ENCODE results near the gene BPIFB1. TPM values are rescaled to one million over a fixed set of nuclear protein-coding genes. Genes with fewer than 3 reads are reported as not detected.
A peak's percentile ranks its signal among the peaks of the same experiment; 100 is the strongest.

Gene BPIFB1
- total and polyA plus RNA-seq, 2 of the 13 experiments (the other 11 are each of a cell fraction or from before 2014, with no cell fraction given): 0.82 to 4.4 TPM

- TF ChIP-seq, protein P1, sequence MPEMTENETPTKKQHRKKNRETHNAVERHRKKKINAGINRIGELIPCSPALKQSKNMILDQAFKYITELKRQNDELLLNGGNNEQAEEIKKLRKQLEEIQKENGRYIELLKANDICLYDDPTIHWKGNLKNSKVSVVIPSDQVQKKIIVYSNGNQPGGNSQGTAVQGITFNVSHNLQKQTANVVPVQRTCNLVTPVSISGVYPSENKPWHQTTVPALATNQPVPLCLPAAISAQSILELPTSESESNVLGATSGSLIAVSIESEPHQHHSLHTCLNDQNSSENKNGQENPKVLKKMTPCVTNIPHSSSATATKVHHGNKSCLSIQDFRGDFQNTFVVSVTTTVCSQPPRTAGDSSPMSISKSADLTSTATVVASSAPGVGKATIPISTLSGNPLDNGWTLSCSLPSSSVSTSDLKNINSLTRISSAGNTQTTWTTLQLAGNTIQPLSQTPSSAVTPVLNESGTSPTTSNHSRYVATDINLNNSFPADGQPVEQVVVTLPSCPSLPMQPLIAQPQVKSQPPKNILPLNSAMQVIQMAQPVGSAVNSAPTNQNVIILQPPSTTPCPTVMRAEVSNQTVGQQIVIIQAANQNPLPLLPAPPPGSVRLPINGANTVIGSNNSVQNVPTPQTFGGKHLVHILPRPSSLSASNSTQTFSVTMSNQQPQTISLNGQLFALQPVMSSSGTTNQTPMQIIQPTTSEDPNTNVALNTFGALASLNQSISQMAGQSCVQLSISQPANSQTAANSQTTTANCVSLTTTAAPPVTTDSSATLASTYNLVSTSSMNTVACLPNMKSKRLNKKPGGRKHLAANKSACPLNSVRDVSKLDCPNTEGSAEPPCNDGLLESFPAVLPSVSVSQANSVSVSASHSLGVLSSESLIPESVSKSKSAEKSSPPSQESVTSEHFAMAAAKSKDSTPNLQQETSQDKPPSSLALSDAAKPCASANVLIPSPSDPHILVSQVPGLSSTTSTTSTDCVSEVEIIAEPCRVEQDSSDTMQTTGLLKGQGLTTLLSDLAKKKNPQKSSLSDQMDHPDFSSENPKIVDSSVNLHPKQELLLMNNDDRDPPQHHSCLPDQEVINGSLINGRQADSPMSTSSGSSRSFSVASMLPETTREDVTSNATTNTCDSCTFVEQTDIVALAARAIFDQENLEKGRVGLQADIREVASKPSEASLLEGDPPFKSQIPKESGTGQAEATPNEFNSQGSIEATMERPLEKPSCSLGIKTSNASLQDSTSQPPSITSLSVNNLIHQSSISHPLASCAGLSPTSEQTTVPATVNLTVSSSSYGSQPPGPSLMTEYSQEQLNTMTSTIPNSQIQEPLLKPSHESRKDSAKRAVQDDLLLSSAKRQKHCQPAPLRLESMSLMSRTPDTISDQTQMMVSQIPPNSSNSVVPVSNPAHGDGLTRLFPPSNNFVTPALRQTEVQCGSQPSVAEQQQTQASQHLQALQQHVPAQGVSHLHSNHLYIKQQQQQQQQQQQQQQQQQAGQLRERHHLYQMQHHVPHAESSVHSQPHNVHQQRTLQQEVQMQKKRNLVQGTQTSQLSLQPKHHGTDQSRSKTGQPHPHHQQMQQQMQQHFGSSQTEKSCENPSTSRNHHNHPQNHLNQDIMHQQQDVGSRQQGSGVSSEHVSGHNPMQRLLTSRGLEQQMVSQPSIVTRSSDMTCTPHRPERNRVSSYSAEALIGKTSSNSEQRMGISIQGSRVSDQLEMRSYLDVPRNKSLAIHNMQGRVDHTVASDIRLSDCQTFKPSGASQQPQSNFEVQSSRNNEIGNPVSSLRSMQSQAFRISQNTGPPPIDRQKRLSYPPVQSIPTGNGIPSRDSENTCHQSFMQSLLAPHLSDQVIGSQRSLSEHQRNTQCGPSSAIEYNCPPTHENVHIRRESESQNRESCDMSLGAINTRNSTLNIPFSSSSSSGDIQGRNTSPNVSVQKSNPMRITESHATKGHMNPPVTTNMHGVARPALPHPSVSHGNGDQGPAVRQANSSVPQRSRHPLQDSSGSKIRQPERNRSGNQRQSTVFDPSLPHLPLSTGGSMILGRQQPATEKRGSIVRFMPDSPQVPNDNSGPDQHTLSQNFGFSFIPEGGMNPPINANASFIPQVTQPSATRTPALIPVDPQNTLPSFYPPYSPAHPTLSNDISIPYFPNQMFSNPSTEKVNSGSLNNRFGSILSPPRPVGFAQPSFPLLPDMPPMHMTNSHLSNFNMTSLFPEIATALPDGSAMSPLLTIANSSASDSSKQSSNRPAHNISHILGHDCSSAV (CRISPR knock-in tag; IDR thresholded peaks at IDR 0.05; ENCODE audit: borderline replicate concordance): peak; percentile 52; the same call in 1 of the 2 replicates
- TF ChIP-seq, protein P2, sequence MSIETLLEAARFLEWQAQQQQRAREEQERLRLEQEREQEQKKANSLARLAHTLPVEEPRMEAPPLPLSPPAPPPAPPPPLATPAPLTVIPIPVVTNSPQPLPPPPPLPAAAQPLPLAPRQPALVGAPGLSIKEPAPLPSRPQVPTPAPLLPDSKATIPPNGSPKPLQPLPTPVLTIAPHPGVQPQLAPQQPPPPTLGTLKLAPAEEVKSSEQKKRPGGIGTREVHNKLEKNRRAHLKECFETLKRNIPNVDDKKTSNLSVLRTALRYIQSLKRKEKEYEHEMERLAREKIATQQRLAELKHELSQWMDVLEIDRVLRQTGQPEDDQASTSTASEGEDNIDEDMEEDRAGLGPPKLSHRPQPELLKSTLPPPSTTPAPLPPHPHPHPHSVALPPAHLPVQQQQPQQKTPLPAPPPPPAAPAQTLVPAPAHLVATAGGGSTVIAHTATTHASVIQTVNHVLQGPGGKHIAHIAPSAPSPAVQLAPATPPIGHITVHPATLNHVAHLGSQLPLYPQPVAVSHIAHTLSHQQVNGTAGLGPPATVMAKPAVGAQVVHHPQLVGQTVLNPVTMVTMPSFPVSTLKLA (IDR thresholded peaks at IDR 0.05): peak; percentile 94
- 0 out of 2 replicates have a peak, but pooled peaks have one; percentile 39 for TF ChIP-seq ZC3H13 (CRISPR knock-in tag; IDR thresholded peaks at IDR 0.05)
- no peak for TF ChIP-seq ZNF432 (CRISPR knock-in tag; IDR thresholded peaks at IDR 0.05; ENCODE audit: borderline replicate concordance)
- TF ChIP-seq HMGXB3 (CRISPR knock-in tag; IDR thresholded peaks at IDR 0.05; ENCODE audit: borderline replicate concordance): peak; percentile 93; the same call in 1 of the 2 replicates
- TF ChIP-seq, protein P3, sequence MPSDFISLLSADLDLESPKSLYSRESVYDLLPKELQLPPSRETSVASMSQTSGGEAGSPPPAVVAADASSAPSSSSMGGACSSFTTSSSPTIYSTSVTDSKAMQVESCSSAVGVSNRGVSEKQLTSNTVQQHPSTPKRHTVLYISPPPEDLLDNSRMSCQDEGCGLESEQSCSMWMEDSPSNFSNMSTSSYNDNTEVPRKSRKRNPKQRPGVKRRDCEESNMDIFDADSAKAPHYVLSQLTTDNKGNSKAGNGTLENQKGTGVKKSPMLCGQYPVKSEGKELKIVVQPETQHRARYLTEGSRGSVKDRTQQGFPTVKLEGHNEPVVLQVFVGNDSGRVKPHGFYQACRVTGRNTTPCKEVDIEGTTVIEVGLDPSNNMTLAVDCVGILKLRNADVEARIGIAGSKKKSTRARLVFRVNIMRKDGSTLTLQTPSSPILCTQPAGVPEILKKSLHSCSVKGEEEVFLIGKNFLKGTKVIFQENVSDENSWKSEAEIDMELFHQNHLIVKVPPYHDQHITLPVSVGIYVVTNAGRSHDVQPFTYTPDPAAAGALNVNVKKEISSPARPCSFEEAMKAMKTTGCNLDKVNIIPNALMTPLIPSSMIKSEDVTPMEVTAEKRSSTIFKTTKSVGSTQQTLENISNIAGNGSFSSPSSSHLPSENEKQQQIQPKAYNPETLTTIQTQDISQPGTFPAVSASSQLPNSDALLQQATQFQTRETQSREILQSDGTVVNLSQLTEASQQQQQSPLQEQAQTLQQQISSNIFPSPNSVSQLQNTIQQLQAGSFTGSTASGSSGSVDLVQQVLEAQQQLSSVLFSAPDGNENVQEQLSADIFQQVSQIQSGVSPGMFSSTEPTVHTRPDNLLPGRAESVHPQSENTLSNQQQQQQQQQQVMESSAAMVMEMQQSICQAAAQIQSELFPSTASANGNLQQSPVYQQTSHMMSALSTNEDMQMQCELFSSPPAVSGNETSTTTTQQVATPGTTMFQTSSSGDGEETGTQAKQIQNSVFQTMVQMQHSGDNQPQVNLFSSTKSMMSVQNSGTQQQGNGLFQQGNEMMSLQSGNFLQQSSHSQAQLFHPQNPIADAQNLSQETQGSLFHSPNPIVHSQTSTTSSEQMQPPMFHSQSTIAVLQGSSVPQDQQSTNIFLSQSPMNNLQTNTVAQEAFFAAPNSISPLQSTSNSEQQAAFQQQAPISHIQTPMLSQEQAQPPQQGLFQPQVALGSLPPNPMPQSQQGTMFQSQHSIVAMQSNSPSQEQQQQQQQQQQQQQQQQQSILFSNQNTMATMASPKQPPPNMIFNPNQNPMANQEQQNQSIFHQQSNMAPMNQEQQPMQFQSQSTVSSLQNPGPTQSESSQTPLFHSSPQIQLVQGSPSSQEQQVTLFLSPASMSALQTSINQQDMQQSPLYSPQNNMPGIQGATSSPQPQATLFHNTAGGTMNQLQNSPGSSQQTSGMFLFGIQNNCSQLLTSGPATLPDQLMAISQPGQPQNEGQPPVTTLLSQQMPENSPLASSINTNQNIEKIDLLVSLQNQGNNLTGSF (CRISPR knock-in tag; IDR thresholded peaks at IDR 0.05): peak; percentile 54; the same call in 1 of the 2 replicates
Measured at GRCh38 chr20:33277471-33278441, 5.3 kb upstream of the BPIFB1 start (continued).

All from HepG2 (cell line).